ENCODE measurements around the gene B9D1.

Gene B9D1

DNA sequence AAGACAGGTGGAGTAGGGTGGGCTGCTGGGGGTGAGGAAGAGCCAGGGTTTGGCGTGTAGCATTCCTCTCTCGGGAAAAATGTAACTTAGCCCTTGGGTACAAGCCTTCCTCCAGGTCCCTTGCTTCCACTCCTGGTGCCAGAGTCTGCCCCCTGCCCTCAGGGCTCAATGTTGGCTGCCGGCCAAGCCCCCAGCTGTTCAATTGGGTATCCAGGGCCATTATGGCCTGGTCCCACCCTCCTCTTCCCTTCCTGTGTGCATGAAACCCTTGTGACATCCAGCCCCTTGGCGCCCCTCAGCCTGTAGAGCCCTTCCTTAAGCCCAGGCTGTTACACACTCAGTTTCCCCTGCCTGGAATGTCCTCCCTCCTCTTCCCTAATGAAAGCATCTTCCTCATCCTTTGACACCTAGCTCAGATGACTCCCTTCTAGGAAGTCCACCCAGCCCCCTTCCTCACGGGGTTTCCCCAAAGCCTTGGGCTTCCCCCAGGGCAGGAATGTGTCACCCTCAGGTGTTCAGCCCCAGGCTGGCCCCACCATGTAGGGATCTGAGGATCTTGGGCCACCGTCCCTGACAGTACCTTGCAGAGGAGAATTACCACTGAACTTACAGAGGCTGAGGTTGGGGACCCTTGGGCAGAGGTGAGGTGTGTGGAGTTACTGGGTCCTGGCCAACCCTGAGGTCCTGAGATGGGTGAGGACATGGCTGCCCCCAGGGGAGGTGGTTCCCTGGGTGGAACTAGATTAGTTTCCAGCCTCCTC, 30.0 kb downstream of the B9D1 start:
- DNase-seq (ENCODE audit: low read depth): no peak
- H3K4me3 ChIP-seq (ENCODE audit: low read depth, low read length): no peak overlapping the region
- TF ChIP-seq, protein P1, sequence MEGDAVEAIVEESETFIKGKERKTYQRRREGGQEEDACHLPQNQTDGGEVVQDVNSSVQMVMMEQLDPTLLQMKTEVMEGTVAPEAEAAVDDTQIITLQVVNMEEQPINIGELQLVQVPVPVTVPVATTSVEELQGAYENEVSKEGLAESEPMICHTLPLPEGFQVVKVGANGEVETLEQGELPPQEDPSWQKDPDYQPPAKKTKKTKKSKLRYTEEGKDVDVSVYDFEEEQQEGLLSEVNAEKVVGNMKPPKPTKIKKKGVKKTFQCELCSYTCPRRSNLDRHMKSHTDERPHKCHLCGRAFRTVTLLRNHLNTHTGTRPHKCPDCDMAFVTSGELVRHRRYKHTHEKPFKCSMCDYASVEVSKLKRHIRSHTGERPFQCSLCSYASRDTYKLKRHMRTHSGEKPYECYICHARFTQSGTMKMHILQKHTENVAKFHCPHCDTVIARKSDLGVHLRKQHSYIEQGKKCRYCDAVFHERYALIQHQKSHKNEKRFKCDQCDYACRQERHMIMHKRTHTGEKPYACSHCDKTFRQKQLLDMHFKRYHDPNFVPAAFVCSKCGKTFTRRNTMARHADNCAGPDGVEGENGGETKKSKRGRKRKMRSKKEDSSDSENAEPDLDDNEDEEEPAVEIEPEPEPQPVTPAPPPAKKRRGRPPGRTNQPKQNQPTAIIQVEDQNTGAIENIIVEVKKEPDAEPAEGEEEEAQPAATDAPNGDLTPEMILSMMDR (IDR thresholded peaks at IDR 0.05; ENCODE audit: insufficient read depth, low read depth, low read length, missing control alignments): no peak

DNA sequence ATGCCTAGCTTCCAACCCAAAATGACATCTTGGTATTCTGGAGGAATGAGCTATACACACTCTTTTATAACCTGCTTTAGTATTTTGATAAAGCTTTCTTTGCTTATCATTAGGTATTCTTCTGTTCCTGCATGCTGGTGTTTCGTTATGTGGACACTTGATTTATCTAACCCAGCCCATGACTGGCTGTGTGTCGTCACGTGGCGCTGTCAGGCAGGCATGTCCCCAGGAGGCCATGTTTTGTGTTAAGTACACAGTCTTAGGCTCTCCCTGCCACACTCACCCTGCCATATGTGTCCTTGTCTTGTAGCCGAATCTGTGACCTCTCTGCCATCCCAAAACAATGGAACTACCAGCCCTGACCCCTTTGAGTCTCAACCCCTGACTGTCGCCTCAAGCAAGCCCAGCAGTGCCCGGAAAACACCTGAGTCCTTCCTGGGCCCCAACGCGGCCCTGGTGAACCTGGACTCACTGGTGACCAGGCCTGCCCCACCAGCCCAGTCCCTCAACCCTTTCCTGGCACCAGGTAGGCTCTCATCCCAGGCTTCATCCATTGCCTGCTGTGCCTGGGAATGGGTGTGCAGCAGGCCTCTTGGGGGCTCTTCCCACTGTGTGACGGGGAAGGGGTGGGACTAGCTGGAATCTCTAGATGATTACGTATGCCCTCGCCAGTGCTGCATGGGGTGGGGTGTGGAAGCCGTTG, 30.8 kb downstream of the B9D1 start:
- H3K4me3 ChIP-seq (ENCODE audit: low read depth, low read length): no peak overlapping the region
- no peak for DNase-seq (ENCODE audit: low read depth)
- TF ChIP-seq, protein P1 (IDR thresholded peaks at IDR 0.05; ENCODE audit: insufficient read depth, low read depth, low read length, missing control alignments): no peak

DNA sequence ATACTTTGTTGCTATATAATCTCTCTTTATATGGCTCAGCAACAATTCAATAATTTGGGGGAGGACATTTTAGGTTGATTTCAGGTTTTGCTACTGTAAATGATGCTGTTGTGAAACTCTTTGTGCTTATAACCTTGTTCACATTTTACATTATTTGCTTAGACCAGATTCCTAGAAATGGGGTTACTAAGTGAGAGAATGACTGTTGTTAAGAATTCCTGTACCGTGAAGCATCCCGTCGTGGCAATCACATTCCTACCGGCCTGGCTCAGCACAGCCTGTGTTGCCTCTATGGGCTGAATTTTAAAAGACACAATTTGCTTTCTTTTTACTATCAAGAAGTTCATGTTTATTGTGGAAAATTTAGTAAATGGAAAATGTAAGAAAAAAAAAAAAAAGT, 31.4 kb downstream of the B9D1 start:
- TF ChIP-seq, protein P1 (IDR thresholded peaks at IDR 0.05; ENCODE audit: insufficient read depth, low read depth, low read length, missing control alignments): no peak
- no peak overlapping the region for H3K4me3 ChIP-seq (ENCODE audit: low read depth, low read length)
- no peak for DNase-seq (ENCODE audit: low read depth)

DNA sequence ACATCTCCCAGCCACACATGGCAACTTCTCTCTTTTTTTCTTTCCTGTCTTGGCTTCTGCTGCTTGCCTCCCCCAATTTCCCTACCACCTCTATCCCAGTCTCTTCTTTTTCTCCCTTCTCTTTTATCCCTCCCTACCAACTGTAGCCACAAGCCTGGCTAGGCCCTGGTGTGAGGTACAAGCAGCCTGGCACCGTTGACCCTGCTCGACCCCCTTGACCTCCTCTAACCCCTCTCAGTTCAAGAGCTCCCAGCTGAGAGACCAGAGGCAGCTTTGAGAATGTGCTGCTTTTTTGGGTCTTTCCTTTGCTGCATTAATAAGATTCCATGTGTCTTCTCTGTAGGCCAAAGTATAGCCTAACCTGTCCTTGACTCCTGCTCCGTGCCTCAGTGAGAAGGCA, 32.3 kb downstream of the B9D1 start:
- DNase-seq (ENCODE audit: low read depth): no peak
- H3K4me3 ChIP-seq (ENCODE audit: low read depth, low read length): no peak overlapping the region
- TF ChIP-seq, protein P1 (IDR thresholded peaks at IDR 0.05; ENCODE audit: insufficient read depth, low read depth, low read length, missing control alignments): no peak

DNA sequence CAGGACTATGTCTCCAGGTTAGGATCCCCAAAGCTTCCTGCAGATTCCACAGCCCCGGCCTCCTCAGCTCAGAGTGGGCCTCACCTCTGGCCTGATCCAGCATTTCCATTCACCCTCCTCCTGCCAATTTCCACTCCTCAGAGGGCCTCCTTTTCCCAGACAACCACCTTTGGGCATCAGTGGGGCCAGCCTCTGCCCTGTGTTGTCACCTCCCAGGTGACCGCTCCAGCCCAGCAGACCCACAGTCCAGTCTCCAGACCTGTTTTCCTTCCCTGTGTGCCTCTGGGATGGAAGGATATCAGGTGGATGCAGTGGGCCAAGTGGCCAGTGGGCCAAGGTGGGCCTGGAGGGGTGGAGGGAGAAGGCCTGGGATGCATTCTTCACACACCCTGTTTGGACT, 32.7 kb downstream of the B9D1 start:
- TF ChIP-seq, protein P1 (IDR thresholded peaks at IDR 0.05; ENCODE audit: insufficient read depth, low read depth, low read length, missing control alignments): no peak
- DNase-seq (ENCODE audit: low read depth): no peak
- H3K4me3 ChIP-seq (ENCODE audit: low read depth, low read length): no peak overlapping the region

DNA sequence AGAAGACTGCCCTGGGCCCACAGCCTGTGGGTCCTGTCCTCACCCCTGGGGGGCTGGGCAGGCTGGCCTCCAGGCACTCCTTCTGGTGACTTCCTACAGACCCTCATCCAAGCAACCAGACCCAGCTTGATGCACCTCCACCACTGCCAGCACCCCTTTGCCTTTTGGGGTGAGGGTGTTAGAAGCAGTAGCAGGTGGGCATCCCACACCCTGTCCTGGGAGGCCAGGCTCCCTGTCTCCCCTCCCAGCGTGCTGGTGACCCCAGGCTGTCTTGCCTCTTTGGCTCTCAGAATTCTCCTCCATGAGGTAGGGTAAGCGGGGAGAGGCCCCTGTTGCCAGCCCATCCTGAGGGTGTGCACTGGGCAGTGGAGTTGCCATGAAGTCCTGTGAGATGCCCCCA, 33.4 kb downstream of the B9D1 start:
- DNase-seq (ENCODE audit: low read depth): no peak
- H3K4me3 ChIP-seq (ENCODE audit: low read depth, low read length): no peak overlapping the region
- TF ChIP-seq, protein P1 (IDR thresholded peaks at IDR 0.05; ENCODE audit: insufficient read depth, low read depth, low read length, missing control alignments): no peak
